ENCODE data around the gene MAPK8. TPM values are rescaled to one million over a fixed set of nuclear protein-coding genes. Genes with fewer than 3 reads are reported as not detected.
"Not testable (repeated sequence)": the region's sequence is repeated elsewhere in the genome, so short reads cannot be mapped to it uniquely, and the experiment has no call there.

MAPK8 gene
- total RNA-seq, 1 donor from 2014 or later: 44.4 TPM

GRCh38 chr10:48279081-48279751, 27.3 kb upstream of the MAPK8 start:
- Histone ChIP-seq H3K9ac (ENCODE audit: low read depth in 1 of 3, low read length in 3 of 3) (no peak overlapping the region), H3K9me3 (ENCODE audit: control insufficient read depth in 3 of 3, low read length in 3 of 3) (peaks cover 0 to 3% (median 0%) of the 10 kb centered on the region in 3 donors), H3K4me3 (ENCODE audit: low read length in 3 of 3) (no peak overlapping the region), H3K36me3 (ENCODE audit: control insufficient read depth in 3 of 3, insufficient read depth in 3 of 3, low read length in 3 of 3) (no peaks in the 10 kb centered on the region), H3K4me1 (ENCODE audit: control insufficient read depth in 3 of 3, insufficient read depth in 3 of 3, low read length in 3 of 3) (no peaks in the 10 kb centered on the region), H3K27me3 (ENCODE audit: control insufficient read depth in 3 of 3, insufficient read depth in 3 of 3, low read length in 3 of 3) (no peaks in the 10 kb centered on the region), H3K27ac (ENCODE audit: low read depth, low read length) (no peak overlapping the region)

- H3K36me3 ChIP-seq (ENCODE audit: control insufficient read depth in 3 of 3, insufficient read depth in 3 of 3, low read length in 3 of 3); H3K4me1 ChIP-seq (ENCODE audit: control insufficient read depth in 3 of 3, insufficient read depth in 3 of 3, low read length in 3 of 3); H3K4me3 ChIP-seq (ENCODE audit: low read length in 3 of 3); H3K27ac ChIP-seq (ENCODE audit: low read depth, low read length); H3K9me3 ChIP-seq (ENCODE audit: control insufficient read depth in 3 of 3, low read length in 3 of 3); H3K9ac ChIP-seq (ENCODE audit: low read depth in 1 of 3, low read length in 3 of 3): not testable (repeated sequence)
- H3K27me3 ChIP-seq (ENCODE audit: control insufficient read depth in 3 of 3, insufficient read depth in 3 of 3, low read length in 3 of 3): peaks cover 0 to 11% (median 8%) of the 10 kb centered on the region in 3 donors
Observed at GRCh38 chr10:48281697-48282096, 24.8 kb upstream of the MAPK8 start.

- Histone ChIP-seq H3K27me3 (ENCODE audit: control insufficient read depth in 3 of 3, insufficient read depth in 3 of 3, low read length in 3 of 3) (peaks cover 0 to 11% (median 8%) of the 10 kb centered on the region in 3 donors), H3K36me3 (ENCODE audit: control insufficient read depth in 3 of 3, insufficient read depth in 3 of 3, low read length in 3 of 3) (no peaks in the 10 kb centered on the region), H3K9ac (ENCODE audit: low read depth in 1 of 3, low read length in 3 of 3) (no peak overlapping the region), H3K4me1 (ENCODE audit: control insufficient read depth in 3 of 3, insufficient read depth in 3 of 3, low read length in 3 of 3) (peaks cover 0 to 5% (median 0%) of the 10 kb centered on the region in 3 donors), H3K27ac (ENCODE audit: low read depth, low read length) (no peak overlapping the region), H3K9me3 (ENCODE audit: control insufficient read depth in 3 of 3, low read length in 3 of 3) (peaks cover 0 to 3% (median 0%) of the 10 kb centered on the region in 3 donors), H3K4me3 (ENCODE audit: low read length in 3 of 3) (no peak overlapping the region)
Observed at GRCh38 chr10:48282829-48283228, 23.6 kb upstream of the MAPK8 start.

- H3K9me3 ChIP-seq (ENCODE audit: control insufficient read depth in 3 of 3, low read length in 3 of 3): peaks cover 0 to 3% (median 0%) of the 10 kb centered on the region in 3 donors
- no peak overlapping the region for H3K9ac ChIP-seq (ENCODE audit: low read depth in 1 of 3, low read length in 3 of 3)
- no peaks in the 10 kb centered on the region for H3K36me3 ChIP-seq (ENCODE audit: control insufficient read depth in 3 of 3, insufficient read depth in 3 of 3, low read length in 3 of 3)
- peaks cover 0 to 11% (median 8%) of the 10 kb centered on the region in 3 donors for H3K27me3 ChIP-seq (ENCODE audit: control insufficient read depth in 3 of 3, insufficient read depth in 3 of 3, low read length in 3 of 3)
- no peak overlapping the region for H3K4me3 ChIP-seq (ENCODE audit: low read length in 3 of 3)
- no peak overlapping the region for H3K27ac ChIP-seq (ENCODE audit: low read depth, low read length)
- H3K4me1 ChIP-seq (ENCODE audit: control insufficient read depth in 3 of 3, insufficient read depth in 3 of 3, low read length in 3 of 3): peaks cover 0 to 7% (median 0%) of the 10 kb centered on the region in 3 donors
Observed at GRCh38 chr10:48284002-48284546, 22.4 kb upstream of the MAPK8 start.

- Histone ChIP-seq H3K27ac (ENCODE audit: low read depth, low read length) (no peak overlapping the region), H3K27me3 (ENCODE audit: control insufficient read depth in 3 of 3, insufficient read depth in 3 of 3, low read length in 3 of 3) (peaks cover 0 to 11% (median 8%) of the 10 kb centered on the region in 3 donors), H3K4me3 (ENCODE audit: low read length in 3 of 3) (no peak overlapping the region), H3K9me3 (ENCODE audit: control insufficient read depth in 3 of 3, low read length in 3 of 3) (peaks cover 0 to 3% (median 0%) of the 10 kb centered on the region in 3 donors), H3K9ac (ENCODE audit: low read depth in 1 of 3, low read length in 3 of 3) (no peak overlapping the region), H3K4me1 (ENCODE audit: control insufficient read depth in 3 of 3, insufficient read depth in 3 of 3, low read length in 3 of 3) (peaks cover 0 to 8% (median 0%) of the 10 kb centered on the region in 3 donors), H3K36me3 (ENCODE audit: control insufficient read depth in 3 of 3, insufficient read depth in 3 of 3, low read length in 3 of 3) (no peaks in the 10 kb centered on the region)
Observed at GRCh38 chr10:48284811-48285210, 21.7 kb upstream of the MAPK8 start.

GRCh38 chr10:48285710-48286109, 20.8 kb upstream of the MAPK8 start:
- H3K9ac ChIP-seq (ENCODE audit: low read depth in 1 of 3, low read length in 3 of 3): no peak overlapping the region
- peaks cover 0 to 11% (median 8%) of the 10 kb centered on the region in 3 donors for H3K27me3 ChIP-seq (ENCODE audit: control insufficient read depth in 3 of 3, insufficient read depth in 3 of 3, low read length in 3 of 3)
- no peak overlapping the region for H3K4me3 ChIP-seq (ENCODE audit: low read length in 3 of 3)
- H3K4me1 ChIP-seq (ENCODE audit: control insufficient read depth in 3 of 3, insufficient read depth in 3 of 3, low read length in 3 of 3): peaks cover 0 to 8% (median 0%) of the 10 kb centered on the region in 3 donors
- H3K9me3 ChIP-seq (ENCODE audit: control insufficient read depth in 3 of 3, low read length in 3 of 3): peaks cover 0 to 3% (median 0%) of the 10 kb centered on the region in 3 donors
- no peak overlapping the region for H3K27ac ChIP-seq (ENCODE audit: low read depth, low read length)
- no peaks in the 10 kb centered on the region for H3K36me3 ChIP-seq (ENCODE audit: control insufficient read depth in 3 of 3, insufficient read depth in 3 of 3, low read length in 3 of 3)

GRCh38 chr10:48286356-48286755, 20.1 kb upstream of the MAPK8 start:
- Histone ChIP-seq H3K9me3 (ENCODE audit: control insufficient read depth in 3 of 3, low read length in 3 of 3) (peaks cover 0 to 3% (median 0%) of the 10 kb centered on the region in 3 donors), H3K4me3 (ENCODE audit: low read length in 3 of 3) (no peak overlapping the region), H3K4me1 (ENCODE audit: control insufficient read depth in 3 of 3, insufficient read depth in 3 of 3, low read length in 3 of 3) (peaks cover 0 to 8% (median 0%) of the 10 kb centered on the region in 3 donors), H3K36me3 (ENCODE audit: control insufficient read depth in 3 of 3, insufficient read depth in 3 of 3, low read length in 3 of 3) (no peaks in the 10 kb centered on the region), H3K27me3 (ENCODE audit: control insufficient read depth in 3 of 3, insufficient read depth in 3 of 3, low read length in 3 of 3) (peaks cover 0 to 11% (median 8%) of the 10 kb centered on the region in 3 donors), H3K27ac (ENCODE audit: low read depth, low read length) (no peak overlapping the region), H3K9ac (ENCODE audit: low read depth in 1 of 3, low read length in 3 of 3) (no peak overlapping the region)

- no peak overlapping the region for H3K9ac ChIP-seq (ENCODE audit: low read depth in 1 of 3, low read length in 3 of 3)
- no peak overlapping the region for H3K27ac ChIP-seq (ENCODE audit: low read depth, low read length)
- no peaks in the 10 kb centered on the region for H3K36me3 ChIP-seq (ENCODE audit: control insufficient read depth in 3 of 3, insufficient read depth in 3 of 3, low read length in 3 of 3)
- H3K9me3 ChIP-seq (ENCODE audit: control insufficient read depth in 3 of 3, low read length in 3 of 3): peaks cover 0 to 3% (median 0%) of the 10 kb centered on the region in 3 donors
- H3K27me3 ChIP-seq (ENCODE audit: control insufficient read depth in 3 of 3, insufficient read depth in 3 of 3, low read length in 3 of 3): peaks cover 0 to 11% (median 8%) of the 10 kb centered on the region in 3 donors
- no peak overlapping the region for H3K4me3 ChIP-seq (ENCODE audit: low read length in 3 of 3)
- peaks cover 0 to 8% (median 0%) of the 10 kb centered on the region in 3 donors for H3K4me1 ChIP-seq (ENCODE audit: control insufficient read depth in 3 of 3, insufficient read depth in 3 of 3, low read length in 3 of 3)
Observed at GRCh38 chr10:48287417-48288391, 18.8 kb upstream of the MAPK8 start.

GRCh38 chr10:48288661-48289060, 17.8 kb upstream of the MAPK8 start:
- H3K27me3 ChIP-seq (ENCODE audit: control insufficient read depth in 3 of 3, insufficient read depth in 3 of 3, low read length in 3 of 3): peaks cover 0 to 11% (median 8%) of the 10 kb centered on the region in 3 donors
- H3K27ac ChIP-seq (ENCODE audit: low read depth, low read length): no peak overlapping the region
- peaks cover 0 to 3% (median 0%) of the 10 kb centered on the region in 3 donors for H3K9me3 ChIP-seq (ENCODE audit: control insufficient read depth in 3 of 3, low read length in 3 of 3)
- H3K4me1 ChIP-seq (ENCODE audit: control insufficient read depth in 3 of 3, insufficient read depth in 3 of 3, low read length in 3 of 3): peaks cover 0 to 8% (median 0%) of the 10 kb centered on the region in 3 donors
- no peak overlapping the region for H3K4me3 ChIP-seq (ENCODE audit: low read length in 3 of 3)
- no peaks in the 10 kb centered on the region for H3K36me3 ChIP-seq (ENCODE audit: control insufficient read depth in 3 of 3, insufficient read depth in 3 of 3, low read length in 3 of 3)
- no peak overlapping the region for H3K9ac ChIP-seq (ENCODE audit: low read depth in 1 of 3, low read length in 3 of 3)
